NCI-H1694 treated with DMSO at 0.1 percent for 48 hours (cell line): ENCODE data around the gene IRF7.

ENCODE experiments used
- DNase-seq: peaks from one replicate; lab custom pipeline; 2025; lab: John Stamatoyannopoulos, UW

IRF7 gene

DNA sequence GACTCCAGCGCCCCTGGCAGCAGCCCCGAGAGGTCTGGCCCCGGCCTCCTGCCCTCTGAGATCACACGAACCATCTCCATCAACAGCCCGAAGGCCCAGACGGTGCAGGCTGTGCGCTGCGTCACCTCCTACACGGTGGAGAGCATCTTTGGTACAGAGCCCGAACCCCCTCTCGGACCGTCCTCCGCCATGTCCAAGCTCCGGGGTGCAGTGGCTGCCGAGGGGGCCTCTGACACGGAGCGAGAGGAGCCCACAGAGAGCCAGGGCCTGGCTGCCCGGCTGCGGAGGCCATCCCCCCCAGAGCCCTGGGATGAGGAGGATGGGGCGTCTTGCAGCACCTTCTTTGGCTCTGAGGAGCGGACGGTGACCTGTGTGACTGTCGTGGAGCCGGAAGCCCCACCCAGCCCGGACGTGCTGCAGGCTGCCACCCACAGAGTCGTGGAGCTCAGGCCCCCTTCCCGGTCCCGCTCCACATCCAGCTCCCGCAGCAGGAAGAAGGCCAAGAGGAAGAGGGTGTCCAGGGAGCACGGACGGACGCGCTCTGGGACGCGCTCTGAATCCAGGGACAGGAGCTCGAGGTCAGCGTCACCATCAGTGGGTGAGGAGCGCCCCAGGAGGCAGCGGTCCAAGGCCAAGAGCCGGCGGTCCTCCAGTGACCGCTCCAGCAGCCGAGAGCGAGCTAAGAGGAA is 7.6 kb downstream of the IRF7 start:
- no peak for DNase-seq

DNA sequence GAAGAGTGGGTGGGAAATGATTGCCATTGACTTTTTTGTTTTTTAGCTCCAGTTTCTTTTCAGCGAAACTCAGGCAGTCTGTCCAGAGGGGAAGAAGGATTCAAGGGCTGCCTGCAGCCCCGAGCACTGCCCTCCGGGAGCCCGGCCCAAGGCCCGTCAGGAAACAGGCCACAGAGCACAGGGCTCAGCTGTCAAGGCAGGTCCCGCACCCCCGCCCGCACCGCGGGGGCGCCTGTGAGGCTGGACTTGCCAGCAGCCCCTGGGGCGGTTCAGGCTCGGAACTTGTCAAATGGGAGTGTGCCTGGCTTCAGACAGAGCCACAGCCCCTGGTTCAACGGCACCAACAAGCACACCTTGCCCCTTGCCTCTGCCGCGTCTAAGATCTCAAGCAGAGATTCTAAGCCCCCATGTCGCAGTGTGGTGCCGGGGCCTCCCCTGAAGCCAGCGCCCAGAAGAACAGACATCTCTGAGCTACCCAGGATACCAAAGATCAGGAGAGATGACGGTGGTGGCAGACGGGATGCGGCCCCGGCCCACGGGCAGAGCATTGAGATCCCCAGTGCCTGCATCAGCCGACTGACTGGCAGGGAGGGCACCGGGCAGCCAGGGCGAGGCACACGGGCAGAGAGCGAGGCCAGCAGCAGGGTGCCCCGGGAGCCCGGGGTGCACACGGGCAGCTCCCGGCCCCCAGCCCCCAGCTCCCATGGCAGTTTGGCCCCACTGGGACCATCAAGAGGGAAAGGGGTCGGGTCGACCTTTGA is 8.6 kb downstream of the IRF7 start:
- no peak for DNase-seq

DNA sequence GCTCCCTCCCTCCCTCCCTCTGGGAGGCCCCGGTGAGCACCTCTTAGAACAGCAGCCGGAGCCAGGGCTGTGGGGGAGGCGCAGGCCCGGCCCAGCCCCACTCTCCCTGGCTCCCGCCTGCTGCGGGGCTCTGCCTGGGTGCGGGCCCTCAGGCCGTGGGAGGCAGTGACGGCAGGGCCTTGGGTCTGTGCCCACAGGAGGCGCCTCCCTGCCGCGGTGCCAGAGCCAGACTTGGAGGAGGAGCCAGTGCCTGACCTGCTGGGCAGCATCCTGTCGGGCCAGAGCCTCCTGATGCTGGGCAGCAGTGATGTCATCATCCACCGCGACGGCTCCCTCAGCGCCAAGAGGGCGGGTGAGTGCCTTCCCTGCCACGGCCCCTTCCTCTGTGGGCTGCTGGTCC is 9.5 kb downstream of the IRF7 start:
- DNase-seq = no peak

DNA sequence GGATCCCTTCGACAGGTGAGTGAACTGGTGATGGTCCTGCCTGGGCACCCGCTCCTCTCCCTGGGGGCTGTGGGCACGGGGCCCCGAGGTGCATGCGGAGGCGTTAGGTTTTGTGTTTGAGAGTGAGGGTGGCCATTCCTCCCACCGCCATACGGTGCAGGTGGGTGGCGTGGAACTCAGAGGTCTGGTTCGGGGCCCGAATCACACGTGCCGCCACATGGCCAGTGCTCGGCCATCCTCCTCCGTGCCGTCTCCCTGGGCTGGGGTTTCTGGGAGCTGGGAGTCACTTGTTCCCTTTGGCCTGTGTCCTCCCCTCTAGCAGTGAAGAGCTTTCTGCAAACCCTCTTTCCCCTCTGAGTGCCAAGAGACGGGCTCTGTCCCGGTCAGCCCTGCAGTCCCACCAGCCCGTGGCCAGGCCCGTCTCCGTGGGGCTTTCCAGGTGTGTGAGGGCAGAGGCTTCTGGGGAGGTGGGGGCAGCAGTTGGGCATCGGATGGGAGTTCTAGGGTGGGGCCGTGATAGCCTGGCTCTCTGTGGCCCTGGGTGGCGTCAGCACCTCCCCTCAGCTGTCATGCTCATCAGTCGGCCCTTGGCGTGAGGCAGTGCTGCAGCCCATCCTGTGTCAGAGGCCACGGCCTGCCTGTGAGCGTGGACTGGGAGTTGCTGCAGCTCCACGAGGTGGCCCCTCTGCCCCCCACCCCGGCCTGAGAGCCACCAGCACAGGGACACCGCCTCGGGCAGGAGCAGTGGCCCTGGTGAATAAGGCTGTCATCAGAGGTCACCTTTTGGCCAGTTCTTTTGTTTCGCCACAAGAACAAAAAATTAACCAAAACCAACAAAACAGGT is 10.2 kb downstream of the IRF7 start:
- DNase-seq = no peak

DNA sequence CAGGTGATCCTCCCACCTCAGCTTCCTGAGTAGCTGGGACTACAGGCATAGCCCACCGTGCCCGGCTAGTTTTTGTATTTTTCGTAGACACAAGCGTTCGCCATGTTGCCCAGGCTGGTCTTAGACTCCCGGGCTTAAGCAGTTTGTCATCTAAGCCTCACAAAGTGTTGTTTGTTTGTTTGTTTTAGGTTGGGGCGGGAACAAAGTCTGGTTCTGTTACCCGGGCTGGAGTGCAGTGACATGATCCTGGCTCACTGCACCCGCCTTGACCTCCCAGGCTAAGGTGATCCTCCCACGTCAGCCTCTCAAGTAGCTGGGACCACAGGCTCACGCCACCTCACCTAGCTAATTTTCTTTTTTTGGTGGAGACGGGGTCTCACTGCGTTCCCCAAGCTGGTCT is 12.6 kb downstream of the IRF7 start:
- DNase-seq = no peak

DNA sequence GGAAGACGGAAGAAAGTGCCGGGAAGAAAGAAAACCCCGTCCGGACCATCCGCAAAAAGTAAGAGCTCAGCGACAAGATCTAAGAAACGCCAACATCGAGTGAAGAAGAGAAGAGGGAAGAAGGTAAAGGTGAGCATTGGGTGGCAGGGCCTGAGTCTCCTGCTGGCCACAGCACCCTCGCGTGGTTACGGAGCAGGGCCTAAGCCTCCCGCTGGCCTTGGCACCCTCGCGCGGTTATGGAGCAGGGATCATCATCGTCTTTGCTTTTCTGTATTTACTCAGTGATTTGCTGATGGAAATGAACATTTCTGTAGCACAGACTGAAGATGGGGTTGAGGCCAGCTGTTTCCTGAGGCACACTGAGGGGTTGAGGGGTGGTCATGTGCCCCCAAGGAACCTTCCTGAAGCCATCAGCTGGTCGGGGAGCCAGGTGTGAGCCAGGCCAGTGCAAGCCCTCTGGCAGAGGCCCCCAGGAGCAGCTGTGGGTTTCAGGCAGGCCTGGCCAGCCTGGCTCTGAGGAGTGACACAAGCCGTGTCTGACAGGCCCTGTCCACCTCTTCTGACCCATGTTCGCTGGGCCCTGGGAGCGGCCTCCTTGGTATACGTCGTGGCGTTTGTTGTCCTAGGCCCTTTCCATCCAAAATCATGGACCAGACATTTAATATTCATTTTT is 14.0 kb downstream of the IRF7 start:
- DNase-seq = no peak

DNA sequence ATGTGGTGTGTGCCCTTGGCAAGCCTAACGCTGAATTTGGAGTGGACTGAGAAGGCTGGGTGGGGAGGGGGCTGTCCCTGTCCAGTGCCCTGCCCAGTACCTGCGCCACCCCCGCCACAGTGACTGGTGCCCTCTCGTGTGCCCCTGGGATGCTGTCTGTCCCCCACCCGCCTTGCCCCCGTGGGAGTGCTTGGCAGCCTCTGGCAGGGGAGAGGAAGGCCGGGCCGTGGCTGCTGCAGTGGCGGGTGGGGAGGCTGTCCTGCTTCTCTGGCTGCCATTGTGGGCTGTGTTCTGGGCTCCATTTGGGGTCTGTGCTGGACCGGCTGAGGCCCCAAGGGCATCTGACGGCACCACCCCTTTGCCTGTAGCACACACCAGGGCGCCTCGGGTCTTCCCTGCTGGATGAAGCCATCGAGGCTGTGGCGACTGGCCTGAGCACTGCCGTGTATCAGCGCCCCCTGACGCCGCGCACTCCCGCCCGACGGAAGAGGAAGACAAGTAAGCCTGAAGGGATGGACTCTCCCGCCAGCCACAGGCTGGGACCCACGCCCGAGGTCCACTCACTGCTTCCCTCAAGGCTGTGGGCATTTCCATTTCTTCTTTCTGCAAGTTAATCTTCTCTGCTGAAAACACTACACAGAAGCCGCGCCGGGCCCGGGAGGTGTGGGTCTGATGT is 17.6 kb downstream of the IRF7 start:
- no peak for DNase-seq

DNA sequence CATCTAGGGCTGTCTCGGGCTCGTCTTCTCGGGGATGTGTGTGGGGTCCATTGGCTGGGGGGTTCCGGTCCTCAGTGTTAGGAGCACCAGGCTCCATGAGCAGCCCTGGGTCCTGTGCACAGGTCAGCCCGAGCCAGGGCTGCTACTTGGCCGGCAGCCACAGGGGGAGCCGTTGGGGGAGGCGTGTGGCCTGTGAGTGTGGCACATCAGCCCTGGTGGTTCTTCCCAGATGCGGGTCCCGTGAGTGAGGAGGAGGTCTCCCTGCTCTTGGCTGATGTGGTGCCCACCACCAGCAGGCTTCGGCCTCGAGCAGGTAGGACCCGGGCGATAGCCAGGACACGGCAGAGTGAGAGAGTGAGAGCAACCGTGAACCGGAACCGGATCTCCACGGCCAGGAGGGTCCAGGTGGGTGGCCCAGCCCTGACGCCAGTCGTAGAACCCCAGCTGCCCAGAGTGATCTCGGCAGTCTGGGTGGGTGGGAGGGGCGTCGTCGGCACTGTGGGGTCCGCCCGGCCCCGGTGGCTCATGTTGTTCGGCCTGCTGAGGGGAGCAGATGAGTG is 18.5 kb downstream of the IRF7 start:
- no peak for DNase-seq

DNA sequence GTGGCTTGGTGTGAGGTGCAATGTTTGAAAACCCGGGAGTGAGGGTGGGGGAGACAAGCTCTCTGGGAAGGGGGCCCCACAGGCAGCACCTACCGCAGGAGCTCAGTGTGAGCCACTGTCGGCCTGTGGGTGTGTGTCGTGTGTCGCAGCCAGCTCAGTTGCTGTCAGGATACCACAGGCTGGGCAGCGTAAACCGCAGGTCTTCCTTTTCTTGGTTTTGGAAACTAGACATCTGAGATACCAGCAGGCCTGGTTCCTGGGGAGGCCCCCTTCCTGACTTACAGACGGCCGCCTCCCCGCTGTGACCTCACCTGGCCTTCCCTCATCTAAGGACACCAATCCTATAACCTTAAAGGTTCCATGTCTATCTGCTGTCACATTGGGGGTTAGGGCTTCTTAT is 19.4 kb downstream of the IRF7 start:
- no peak for DNase-seq

DNA sequence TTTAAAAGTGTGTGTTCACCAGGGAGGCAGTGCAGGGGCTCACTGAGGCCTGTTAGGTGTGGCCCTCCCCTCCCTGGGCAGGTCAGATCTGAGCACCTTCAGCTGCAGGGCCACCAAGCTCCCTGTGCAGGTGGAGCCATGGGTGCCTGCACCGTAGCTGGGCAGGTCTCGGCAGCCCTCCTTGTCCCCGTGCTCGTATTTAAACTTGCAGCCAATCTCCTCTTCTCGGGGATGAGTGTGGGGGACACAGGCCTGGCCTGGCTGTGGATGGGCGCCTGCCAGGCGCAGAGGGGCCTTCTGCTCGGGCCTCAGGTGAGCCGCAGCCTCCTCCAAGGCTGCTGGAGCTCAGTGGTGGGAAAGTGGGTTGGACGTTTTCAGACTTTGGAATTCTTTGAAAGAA is 20.4 kb downstream of the IRF7 start:
- no peak for DNase-seq

DNA sequence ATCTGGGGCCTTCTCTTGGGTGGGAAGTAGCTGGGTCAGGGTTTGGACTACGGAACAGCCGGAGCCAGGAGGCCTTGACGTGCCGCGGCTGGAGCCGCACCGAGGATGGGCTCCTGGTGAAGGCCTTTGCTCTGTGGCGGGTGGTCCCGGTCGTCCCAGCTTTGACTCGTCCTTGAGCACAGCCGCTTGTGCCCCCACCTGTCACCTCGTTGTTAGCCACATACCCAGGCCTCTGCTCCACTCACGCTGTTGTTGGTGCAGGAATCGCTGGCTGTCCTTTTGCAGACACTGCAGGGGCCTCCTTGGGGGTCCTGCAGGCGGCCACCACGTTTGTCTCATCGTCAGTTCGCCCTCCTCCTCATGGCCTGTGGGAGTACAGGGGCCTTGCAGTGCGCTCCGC is 22.4 kb downstream of the IRF7 start:
- no peak for DNase-seq

DNA sequence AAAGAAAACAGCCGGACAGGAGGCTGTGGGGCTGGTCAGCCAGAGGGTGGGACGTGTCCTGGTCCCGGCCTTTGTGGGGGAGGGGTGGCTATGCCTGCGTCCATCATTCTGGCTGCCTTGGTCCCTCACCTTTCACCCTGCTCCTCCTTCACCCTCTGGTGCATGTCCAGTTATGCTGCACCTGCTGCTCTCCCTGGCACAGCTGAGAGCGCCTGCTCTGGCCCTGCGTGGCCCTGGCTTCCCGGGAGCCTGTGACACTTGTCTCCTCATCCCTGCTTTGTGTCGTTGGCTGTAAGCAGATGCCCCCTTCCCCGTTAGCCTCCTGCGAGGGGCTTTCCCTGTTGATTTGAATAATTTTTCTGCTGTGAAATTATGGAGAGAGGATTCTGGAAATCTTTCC is 22.8 kb downstream of the IRF7 start:
- no peak for DNase-seq

DNA sequence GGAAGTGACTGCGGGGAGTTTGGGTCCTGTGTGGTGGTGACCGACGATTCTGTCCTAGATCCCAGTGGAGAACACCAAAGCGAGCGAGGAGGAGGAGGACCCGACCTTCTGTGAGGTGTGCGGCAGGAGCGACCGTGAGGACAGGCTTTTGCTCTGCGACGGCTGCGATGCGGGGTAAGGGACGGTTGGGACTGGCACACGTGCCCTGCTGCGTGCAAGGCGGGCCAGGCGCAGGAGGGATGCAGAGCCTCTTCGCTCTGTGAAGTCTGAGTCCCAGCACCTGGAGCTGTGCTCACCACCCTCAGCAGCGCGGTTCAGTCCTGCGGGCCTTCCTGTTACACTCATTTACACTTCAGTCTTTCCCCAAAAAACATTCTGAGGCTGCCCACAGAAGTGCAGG is 23.2 kb downstream of the IRF7 start:
- DNase-seq = no peak

DNA sequence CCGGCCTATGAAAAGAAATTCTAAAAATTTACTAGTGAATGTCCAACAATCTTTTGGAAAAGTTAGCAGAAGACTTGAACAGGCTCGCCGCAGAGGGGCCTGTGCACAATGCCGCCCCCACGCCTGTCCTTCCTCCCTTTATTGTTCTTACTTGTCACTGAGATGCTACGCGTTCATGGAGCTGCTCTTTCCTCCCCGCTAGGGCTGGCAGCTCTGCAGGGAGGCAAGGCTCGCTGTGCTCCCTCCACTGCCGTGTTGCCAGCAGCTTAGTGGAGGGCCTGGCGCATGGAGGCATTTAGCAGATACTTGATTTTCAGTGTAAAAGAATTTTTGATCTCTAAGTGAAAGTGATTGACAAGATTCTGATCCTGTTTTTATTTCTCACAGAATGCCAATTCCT is 24.8 kb downstream of the IRF7 start:
- no peak for DNase-seq

DNA sequence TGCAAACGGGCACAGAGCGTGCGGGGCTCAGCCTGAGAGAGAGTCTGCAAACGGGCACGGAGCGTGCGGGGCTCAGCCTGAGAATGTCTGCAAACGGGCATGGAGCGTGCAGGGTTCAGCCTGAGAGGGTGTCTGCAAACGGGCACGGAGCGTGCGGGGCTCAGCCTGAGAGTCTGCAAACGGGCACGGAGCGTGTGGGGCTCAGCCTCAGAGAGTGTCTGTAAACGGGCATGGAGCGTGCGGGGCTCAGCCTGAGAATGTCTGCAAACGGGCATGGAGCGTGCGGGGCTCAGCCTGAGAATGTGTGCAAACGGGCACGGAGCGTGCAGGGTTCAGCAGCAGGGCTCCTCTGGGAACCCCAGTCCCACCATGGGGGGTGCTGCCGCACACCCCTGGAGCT is 26.0 kb downstream of the IRF7 start:
- no peak for DNase-seq

DNA sequence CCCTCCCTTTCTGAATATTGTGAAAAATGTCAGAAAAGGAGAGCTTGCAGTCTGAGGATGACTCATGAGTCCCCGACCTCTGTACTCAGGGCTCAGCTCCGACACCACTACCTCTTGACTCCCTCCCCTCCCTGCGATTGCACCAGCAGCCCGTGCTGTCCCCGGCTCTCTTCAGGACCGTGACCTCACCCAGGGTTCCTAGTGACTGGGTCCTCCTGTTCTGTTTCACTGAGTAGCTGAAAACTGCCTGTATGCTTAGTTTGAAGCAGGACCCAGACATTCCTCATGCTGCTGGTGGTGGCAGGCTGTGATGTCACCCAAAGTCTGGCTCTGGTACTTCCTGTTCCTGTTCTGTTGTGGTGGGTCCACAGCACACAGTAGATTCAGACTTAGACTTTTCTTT is 27.8 kb downstream of the IRF7 start:
- no peak for DNase-seq

DNA sequence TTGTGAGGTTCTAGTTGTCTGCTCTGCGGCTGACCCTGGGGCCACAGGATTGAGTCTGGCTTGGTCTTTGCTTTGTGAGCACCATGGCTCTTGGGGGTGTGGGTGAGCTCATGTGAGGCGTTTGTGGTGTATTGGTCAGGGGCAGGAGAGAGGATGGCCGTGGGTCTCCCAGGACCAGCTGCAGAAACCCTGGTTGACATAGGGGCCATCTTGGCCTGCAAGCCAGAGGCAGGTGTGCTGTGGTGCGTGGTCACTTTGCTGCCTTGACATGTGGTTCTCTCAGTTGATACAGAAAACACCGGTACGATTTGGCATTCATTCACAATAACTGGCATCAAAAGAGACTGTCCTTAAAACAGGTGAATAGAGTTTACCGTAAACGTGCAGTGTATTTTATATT is 28.2 kb downstream of the IRF7 start:
- no peak for DNase-seq

DNA sequence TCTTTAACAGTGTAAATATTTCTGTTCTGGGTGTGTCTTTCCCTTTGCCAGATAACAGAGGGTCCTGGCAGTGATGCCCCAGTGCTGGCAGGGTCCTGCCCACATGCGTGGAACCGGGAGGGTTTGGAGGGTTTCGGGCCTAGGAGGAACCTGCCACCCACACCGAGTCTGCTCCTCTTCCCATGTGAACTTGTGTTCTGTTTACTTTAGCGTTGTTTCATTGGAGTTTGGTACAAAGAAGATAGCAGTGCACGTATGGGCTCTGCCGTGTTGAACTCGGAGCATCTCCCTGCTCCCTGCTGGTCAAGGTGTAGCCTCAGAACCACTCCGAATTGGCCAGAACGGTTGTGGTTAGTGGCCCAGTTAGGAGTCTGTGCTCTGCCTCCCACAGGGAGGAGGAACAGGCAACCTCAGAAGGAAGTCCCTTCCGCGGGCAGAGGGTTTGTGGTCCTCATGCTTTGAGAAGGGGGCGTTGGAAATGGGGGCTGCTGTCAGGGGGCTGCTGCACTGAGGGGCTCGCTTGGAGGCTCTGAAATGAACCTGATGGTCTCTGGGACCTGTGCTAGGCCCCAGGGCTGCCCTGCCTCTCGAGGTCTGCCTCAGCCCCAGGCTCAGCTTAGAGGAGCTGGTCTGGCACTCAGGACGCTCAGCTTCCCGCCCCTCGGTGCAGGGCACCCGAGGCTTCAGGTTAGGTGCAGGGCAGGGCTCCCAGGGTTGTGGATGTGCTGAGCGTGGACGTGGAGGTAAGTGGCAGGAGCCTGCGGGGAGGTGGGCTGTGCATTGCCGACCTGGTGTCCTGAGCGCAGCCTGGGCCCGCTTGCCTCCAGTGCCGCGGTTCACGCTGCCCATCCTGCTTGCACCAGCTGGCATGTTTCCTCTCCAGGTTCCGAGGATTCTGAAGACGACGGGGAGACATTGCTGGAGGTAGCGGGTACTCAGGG is 29.1 kb downstream of the IRF7 start:
- DNase-seq = no peak

DNA sequence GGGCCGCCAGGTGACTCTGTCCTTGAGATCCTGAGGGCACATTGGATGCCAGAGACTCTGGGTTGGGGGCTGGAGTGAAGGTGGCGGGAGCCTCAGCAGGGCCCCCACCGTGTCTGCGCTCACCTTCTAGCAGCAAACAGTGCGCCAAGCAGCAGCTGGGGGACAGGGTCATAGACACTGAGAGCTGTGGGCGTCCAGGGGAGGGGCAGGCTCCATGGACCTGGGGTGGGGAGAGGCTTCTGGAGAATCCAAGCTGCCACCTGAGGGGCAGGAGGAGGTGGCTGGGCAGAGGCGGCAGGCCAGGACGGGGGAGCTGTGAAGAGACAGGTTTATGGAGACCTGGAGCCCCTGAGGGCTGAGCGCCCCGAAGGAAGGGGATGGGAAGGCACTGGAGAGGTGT is 31.5 kb downstream of the IRF7 start:
- DNase-seq = no peak

DNA sequence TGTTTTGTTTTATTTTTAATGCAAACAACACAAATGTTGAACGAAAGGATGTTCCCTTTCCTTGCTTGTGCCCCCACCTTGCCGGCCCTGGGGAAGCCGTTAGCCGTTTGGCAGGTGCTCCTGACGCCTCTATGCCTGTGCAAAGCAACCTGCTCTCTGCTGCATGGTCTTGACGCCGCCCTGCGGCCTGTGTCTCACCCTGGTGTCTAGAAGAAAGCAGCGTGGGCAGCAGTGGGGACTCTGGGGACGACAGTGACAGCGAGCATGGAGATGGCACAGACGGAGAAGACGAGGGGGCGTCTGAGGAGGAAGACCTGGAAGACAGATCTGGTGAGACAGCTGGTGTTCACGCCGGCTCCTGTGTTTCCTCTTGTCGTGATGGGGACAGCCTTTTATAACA is 34.0 kb downstream of the IRF7 start:
- DNase-seq = no peak
